ENCODE results near the gene DMBX1. TPM values are rescaled to one million over a fixed set of nuclear protein-coding genes. Genes with fewer than 3 reads are reported as not detected.

DMBX1 gene
- total RNA-seq, 4 donors from 2014 or later: not detected

DNA sequence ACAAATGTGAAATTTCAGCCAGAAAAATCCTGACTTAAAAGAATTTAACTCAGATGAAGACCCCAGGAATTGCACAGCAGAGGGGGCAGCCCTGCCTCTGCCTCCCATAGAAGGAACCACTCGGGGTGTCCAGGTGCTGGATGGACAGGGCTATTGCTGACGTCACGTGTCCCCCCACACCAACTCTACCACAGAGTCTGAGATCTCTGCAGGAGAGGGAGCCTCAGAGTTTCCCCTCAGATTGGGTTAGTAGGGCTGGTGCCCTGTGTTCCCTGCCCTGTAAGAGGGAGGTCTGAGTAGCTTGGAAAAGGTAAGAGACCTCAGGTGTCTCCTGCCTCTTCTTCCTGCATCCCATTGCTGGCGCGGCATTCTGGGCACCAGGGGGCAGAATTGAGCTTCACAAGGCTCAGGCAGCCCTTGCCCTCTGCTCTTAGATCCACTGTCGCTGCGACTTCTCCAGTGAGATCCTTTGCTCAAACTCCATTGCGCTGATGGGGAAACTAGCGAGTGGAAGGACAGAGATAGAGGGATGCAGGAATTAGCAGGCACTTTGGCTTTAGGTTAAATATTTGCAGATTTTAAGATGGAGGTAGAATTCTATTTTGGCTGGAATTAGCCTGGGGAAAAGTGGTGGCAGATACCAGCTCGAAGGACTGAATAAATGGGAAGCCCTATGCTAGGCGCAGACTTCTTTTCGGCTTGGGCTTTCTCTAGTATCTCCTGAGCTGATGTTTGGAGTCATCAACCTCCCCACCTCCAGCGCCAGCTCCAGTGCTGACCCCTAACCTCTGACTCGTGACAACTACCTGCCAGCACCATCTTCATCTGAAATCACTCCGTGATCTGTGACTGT is 42.8 kb upstream of the DMBX1 start:
- WGBS: 45% methylated on average over 15 of the region's 15 CpGs
- no peaks in the 10 kb centered on the region for H3K9me3 ChIP-seq
- peaks cover 0 to 58% (median 15%) of the 10 kb centered on the region in 4 donors for H3K27me3 ChIP-seq
- H3K4me3 ChIP-seq: no peak overlapping the region
- intact Hi-C loops (cut with DNase I): loop anchor here (1.0 to 2.0 kb wide), 2 partner anchors 81 to 278 kb away; no protein-coding TSS in a partner anchor
- H3K36me3 ChIP-seq: no peaks in the 10 kb centered on the region
- TF ChIP-seq, protein P1, sequence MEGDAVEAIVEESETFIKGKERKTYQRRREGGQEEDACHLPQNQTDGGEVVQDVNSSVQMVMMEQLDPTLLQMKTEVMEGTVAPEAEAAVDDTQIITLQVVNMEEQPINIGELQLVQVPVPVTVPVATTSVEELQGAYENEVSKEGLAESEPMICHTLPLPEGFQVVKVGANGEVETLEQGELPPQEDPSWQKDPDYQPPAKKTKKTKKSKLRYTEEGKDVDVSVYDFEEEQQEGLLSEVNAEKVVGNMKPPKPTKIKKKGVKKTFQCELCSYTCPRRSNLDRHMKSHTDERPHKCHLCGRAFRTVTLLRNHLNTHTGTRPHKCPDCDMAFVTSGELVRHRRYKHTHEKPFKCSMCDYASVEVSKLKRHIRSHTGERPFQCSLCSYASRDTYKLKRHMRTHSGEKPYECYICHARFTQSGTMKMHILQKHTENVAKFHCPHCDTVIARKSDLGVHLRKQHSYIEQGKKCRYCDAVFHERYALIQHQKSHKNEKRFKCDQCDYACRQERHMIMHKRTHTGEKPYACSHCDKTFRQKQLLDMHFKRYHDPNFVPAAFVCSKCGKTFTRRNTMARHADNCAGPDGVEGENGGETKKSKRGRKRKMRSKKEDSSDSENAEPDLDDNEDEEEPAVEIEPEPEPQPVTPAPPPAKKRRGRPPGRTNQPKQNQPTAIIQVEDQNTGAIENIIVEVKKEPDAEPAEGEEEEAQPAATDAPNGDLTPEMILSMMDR (IDR thresholded peaks at IDR 0.05): peak; percentile 77 to 87 (median 86)
- TF ChIP-seq POLR2A (IDR thresholded peaks at IDR 0.05; ENCODE audit: low read depth) (no peak), EP300 (IDR thresholded peaks at IDR 0.05) (no peak), POLR2AphosphoS5 (IDR thresholded peaks at IDR 0.05) (no peak)
- no peak for DNase-seq (ENCODE audit: extremely low spot score)
- H3K4me1 ChIP-seq: peaks cover 4 to 27% (median 25%) of the 10 kb centered on the region in 4 donors
- no peak overlapping the region for H3K27ac ChIP-seq (replicated peaks in 1 of 4)

DNA sequence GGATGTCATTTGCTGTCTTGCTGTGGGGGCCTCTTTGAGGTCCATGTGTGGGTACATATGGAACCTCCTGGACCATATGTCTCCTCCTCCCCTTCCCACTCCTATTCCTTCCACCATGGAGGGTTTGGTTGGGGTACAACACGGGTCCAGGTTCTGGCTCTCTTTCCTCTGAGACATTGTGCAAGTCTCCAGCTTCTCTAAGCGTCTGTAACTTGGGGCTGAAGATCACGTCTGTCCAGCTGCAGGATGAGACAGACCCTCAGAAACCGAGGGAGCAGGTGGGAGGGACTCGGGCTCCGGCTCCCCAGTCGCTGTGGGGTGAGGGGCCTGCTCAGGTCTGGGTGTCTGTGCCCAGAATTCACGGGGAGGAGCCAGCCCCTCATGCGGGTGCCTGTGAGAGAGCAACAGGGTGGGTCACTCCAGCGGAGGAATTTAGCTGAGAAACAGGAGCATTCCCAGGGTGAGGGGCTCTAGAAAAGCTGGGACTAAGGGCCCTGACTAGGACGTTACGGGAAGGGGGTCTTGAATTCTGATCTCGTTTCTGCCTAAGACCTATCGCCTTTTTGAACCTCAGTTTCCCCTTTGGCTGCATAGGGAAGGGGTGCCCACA is 42.0 kb upstream of the DMBX1 start:
- Histone ChIP-seq H3K36me3 (no peaks in the 10 kb centered on the region), H3K4me3 (peak overlapping the region; percentile 45 to 56 (median 48)), H3K4me1 (peaks cover 4 to 23% (median 21%) of the 10 kb centered on the region in 4 donors), H3K9me3 (no peaks in the 10 kb centered on the region), H3K27ac (replicated peaks in 1 of 4) (no peak overlapping the region), H3K27me3 (peaks cover 0 to 65% (median 15%) of the 10 kb centered on the region in 4 donors)
- no peak for DNase-seq (ENCODE audit: extremely low spot score)
- intact Hi-C loops (cut with DNase I): loop anchor here (1.0 to 2.0 kb wide), 2 partner anchors 81 to 277 kb away; no protein-coding TSS in a partner anchor
- TF ChIP-seq EP300 (IDR thresholded peaks at IDR 0.05) (no peak), POLR2A (IDR thresholded peaks at IDR 0.05; ENCODE audit: low read depth) (no peak), POLR2AphosphoS5 (IDR thresholded peaks at IDR 0.05) (no peak)
- TF ChIP-seq, protein P1 (IDR thresholded peaks at IDR 0.05): no peak
- WGBS: 73% methylated on average over 12 of the region's 14 CpGs

DNA sequence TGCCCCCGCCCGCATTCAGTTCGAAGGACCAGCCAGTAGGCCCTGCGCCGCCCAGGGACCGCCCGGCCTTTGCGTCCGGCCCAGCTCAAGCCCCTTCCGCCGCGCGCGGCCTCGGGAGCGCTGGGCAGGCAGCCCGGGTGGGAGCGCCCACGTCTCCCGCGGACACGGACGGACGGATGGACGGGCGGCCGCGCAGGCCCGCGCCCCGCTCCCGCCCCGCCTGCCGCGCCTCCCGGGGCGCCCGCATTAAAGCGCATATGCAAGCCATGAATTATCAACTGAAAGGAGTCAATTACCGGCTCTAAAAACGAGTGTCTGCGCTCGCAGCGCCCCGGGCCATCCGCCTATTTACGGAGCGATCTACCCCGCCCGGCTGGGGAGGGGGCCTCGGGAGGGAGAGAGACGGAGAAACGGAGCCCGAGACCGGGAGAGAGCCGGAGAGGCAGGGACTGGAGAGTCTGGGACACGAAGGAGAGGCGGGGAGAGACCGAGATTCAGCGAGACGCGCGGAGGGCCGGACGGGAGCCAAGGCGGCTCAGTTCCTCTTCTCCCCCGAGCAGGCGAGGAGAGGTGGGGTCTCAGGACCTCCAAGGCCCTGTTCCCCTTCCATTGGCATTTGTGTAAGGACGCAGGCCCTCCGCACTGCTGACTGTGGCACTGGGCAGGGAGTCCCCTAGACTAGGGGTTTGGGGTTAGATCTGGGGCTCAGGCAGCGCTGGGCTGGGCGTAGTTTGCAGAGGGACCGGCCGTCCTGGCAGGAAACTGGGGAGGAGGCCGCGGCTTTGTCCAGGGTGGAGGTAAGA is 41.3 kb upstream of the DMBX1 start:
- Histone ChIP-seq H3K27ac (replicated peaks in 1 of 4) (no peak overlapping the region), H3K4me3 (peak overlapping the region; percentile 45 to 56 (median 48)), H3K36me3 (no peaks in the 10 kb centered on the region), H3K9me3 (no peaks in the 10 kb centered on the region), H3K27me3 (peaks cover 0 to 72% (median 15%) of the 10 kb centered on the region in 4 donors), H3K4me1 (peaks cover 4 to 18% (median 15%) of the 10 kb centered on the region in 4 donors)
- DNase-seq (ENCODE audit: extremely low spot score): no peak
- intact Hi-C loops (cut with DNase I): no loop called here
- no peak for TF ChIP-seq POLR2AphosphoS5 (IDR thresholded peaks at IDR 0.05)
- WGBS: 6% methylated on average over 49 of the region's 76 CpGs

DNA sequence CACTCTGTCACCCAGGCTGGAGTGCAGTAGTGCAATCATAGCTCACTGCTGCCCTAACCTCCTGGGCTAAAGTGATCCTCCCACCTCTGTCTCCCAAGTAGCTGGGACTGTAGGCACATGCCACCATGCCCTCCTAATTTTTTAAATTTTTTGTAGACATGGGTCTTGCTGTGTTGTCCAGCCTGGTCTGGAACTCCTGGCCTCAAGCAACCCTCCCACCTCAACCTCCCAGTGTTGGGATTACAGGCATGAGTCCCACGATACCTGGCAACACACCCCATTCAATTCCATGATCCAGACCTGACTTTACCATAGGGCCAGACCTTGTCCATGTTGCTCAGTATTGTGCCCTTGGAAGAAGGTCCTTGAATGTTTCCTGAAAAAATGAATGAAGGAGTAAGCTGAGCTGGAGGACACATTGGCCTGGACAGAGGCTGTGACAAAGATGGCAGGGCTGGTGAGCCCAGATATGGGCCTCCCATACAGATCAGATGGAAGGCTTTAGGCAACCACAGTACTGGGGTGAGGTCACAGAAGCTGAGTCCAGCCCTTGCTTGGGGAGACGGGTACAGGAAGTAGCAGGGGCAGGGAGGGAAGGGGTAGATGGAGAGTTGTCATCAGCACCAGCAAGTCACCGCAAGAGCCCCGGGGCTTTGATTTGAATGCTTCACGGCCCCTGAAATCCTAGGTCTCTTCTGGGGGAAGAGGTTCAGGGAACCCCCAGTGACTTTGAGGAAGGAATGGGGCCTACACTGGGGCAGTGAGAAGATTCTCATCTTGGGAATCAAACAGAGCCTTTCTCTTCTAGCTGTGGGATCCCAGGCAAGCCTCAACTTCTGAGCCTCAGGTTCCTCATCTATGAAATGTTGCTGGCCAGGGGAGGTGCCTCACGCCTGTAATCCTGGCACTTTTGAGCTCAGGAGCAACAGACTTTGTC is 40.1 kb upstream of the DMBX1 start:
- WGBS: 83% methylated on average over 6 of the region's 6 CpGs
- no peak for TF ChIP-seq POLR2A (IDR thresholded peaks at IDR 0.05; ENCODE audit: low read depth)
- no peak for TF ChIP-seq POLR2AphosphoS5 (IDR thresholded peaks at IDR 0.05)
- no peak for TF ChIP-seq EP300 (IDR thresholded peaks at IDR 0.05)
- TF ChIP-seq, protein P1 (IDR thresholded peaks at IDR 0.05): no peak
- intact Hi-C loops (cut with DNase I): no loop called here
- no peak for DNase-seq (ENCODE audit: extremely low spot score)
- H3K9me3 ChIP-seq: no peaks in the 10 kb centered on the region
- H3K27me3 ChIP-seq: peaks cover 0 to 82% (median 15%) of the 10 kb centered on the region in 4 donors
- H3K36me3 ChIP-seq: no peaks in the 10 kb centered on the region
- no peak overlapping the region for H3K27ac ChIP-seq (replicated peaks in 1 of 4)
- H3K4me1 ChIP-seq: peaks cover 4 to 18% (median 15%) of the 10 kb centered on the region in 4 donors
- H3K4me3 ChIP-seq: no peak overlapping the region
